EH (cell line): Measurements from ENCODE around the gene COL5A3.
"Not testable (repeated sequence)": the region's sequence is repeated elsewhere in the genome, so short reads cannot be mapped to it uniquely, and the experiment has no call there.

Experiments used
- DNase-seq: peaks from one replicate; pipeline ENCODE4 v3.0.0-alpha.2; 2015; ENCODE audit warnings: low read depth

The COL5A3 gene

DNA sequence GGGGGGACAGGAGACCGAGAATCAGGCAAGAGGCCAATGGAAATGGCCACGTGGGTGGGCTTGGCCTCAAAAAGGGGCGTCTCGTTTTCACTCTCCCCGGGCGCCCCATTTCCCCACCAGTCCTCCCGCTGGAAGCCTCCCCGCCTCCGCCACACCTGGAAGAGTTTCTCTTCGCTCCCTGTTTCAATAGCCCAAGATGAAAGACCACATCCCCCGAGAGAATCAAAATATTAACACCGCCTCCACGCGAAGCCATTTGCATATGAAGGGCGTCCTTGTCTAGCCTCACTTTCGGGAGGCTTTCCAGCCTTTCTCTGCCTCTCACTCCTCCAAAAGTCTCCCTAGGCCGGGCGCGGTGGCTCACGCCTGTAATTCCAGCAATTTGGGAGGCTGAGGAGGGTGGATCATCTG is 73.3 kb downstream of the COL5A3 start:
- no peak for DNase-seq

GRCh38 chr19:9936326-9937000 is 73.8 kb downstream of the COL5A3 start, which contains the start of gene OLFM2:
Gene OLFM2, minus strand, starts transcription at chr19:9936515. Its CDS starts 149 bp downstream, at chr19:9936366.
- DNase-seq = peak; percentile 58

GRCh38 chr19:9935506-9936325 is 74.6 kb downstream of the COL5A3 start:
- peak; percentile 30 for DNase-seq

- peak; percentile 93 for DNase-seq
Measured at GRCh38 chr19:9934132-9934950, 76.0 kb downstream of the COL5A3 start.

DNA sequence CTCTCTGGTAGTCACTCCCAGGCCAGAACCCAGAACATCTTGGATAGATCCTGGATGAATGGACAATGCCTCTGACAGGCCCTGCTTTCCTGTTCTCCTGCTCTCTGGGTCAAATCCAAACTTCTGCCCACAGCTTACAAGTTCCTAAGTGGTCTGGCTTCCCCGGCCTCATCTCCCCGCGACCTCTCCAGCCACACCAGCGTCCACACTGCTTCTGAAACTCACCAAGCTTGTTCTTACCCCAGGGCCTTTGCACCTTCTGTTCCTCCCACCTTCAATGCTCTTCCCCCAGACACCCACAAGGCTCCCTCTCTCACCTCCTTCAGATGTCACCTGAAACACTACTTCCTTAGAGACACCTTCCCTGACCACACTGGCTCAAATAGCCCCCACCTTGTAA is 77.5 kb downstream of the COL5A3 start:
- DNase-seq = no peak

DNA sequence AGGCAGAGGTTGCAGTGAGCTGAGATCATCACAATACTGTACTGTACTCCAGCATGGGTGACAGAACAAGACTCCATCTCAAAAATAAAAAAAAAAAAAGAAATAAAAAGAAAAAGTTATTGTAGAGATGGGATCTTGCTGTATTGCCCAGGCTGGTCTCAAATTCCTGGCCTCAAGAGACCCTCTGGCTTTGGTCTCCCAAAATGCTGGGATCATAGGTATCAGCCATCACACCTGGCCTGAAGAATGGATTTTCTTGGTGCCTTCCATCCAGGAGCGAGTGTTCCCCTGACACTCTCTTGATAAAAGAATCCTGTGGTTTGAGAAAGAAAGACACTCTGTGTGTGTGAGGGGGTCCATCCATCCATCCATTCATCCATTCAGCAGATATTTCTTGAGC is 78.7 kb downstream of the COL5A3 start:
- DNase-seq = no peak

GRCh38 chr19:9923440-9923839 is 86.9 kb downstream of the COL5A3 start:
- no peak for DNase-seq

GRCh38 chr19:9922782-9923379 is 87.4 kb downstream of the COL5A3 start:
- DNase-seq = not testable (repeated sequence)

- peak; percentile 70 for DNase-seq
Measured at GRCh38 chr19:9917321-9917720, 93.0 kb downstream of the COL5A3 start.

- no peak for DNase-seq
Measured at GRCh38 chr19:9916719-9917118, 93.6 kb downstream of the COL5A3 start.

- DNase-seq = peak; percentile 87
Measured at GRCh38 chr19:9914315-9915207, 95.7 kb downstream of the COL5A3 start.

DNA sequence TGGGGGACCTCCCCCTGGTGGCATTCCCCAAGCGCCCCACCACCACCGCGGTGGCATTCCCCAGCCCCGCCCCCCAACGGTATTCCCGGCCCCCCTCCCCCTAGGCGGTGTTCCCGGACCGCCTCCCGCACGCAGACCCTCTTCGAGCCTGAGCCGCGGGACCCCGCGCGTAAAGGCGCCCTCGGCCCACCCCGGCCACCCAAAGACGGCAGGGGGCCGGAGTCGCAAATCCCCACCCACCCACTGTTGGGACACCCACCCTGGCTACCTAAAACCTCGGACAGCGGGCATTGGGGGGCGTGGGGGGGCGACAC is 96.3 kb downstream of the COL5A3 start:
- no peak for DNase-seq

DNA sequence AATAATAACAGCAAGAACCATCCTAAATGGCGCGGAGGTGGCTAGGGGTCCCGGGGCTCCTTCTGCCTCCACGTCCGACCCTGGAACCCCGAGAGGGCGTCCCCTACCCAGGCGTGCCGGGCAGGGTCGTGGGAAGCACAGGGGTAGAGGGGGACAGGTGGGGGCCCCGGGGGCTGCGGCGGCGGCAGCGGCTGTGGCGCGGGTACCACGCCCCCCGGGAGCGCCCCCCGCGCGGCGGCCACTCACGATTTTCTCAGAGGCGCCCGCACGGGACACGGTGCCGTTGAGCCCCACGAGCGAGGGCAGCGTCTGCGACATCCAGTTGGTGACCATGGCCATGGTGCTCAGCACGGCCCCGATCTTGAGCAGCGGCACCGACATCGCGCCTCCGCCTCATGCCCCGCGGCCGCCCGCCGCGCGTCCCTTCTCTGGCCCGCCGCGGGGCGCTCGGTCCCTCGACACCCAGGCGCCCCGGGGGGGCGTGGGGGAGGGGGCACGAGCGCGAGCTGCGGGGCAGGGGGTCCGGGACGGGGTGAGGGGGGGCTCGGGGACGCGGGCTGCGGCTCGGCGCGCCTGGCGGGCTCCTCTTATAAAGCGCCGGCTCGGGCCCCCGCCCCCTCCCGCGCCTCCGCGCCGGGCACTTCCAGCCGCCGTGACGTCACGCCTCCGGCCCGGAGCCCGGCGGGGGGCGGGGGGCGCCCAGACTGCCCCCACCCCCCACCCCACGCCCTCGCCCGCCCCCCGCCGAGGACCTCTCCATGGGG is 96.9 kb downstream of the COL5A3 start:
- peak; percentile 36 for DNase-seq

DNA sequence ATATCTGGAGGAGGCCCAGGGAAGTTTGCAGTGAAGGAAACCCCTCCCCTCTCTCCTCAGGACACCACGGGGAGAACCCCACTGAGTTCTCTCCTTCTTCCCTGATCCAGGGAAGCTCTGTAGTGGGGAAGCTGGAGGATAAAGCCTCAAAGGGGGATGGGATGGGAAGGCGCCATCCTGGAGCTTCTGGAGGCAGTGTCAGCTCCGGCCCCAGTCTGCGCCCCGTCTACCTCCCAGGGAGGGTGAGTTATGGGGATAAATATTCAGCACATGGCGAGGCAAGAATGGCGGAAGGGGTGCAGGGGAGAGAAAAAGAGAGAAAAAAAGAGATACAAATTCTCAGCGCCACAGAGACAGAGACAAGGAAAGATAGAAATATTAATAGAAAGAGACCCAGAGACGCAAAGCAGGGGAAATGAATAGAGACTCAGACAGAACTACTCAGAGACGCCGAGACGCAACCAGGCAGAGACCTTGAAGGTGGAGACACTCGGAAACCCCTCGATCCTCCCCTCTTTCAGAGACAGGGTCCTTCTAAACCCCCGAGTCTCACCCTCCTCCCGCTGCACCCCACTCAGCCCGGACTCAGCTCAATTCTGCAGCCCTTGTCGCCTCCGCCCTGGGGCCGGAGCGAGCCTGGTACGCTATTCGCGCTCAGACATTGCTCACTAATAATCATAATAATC is 97.6 kb downstream of the COL5A3 start:
- DNase-seq = no peak

DNA sequence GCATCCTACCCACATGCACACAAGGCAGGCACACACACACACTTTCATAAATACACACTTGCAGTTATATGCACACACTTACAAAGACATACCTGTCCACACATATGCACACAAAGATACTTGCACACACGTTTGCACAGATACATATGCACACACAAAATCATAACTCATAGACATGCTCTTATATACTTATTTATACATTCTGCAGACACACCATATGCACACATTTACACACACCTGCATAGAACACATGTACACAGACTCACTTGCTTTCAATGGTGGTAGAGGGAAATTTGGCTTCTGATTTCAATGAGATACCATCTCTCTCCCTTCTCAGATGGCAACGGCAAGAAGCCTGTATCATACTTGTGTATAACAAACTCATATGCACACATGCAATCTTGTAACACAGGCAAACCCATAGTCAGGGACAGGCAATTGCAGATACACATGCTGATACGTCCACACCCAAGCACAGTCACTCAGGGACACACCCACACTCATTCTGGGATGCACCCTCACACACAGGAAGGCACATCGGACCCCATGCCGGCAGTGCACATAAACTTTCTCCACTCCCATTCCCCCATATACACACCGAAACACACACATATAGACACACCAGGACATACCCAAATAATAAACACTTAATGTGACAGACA is 98.6 kb downstream of the COL5A3 start:
- DNase-seq = no peak

- DNase-seq = no peak
Measured at GRCh38 chr19:9910625-9911024, 99.7 kb downstream of the COL5A3 start.
